Neural cell (in vitro differentiated cells): ENCODE results near the gene TMPRSS3. TPM values are rescaled to one million over a fixed set of nuclear protein-coding genes. Genes with fewer than 3 reads are reported as not detected.

ENCODE experiments used
- H2AFZ ChIP-seq: fragments of 200-600, 300-800 bp; sonication (generic), shearing (Covaris generic); 2 replicates; pipeline ENCODE4 v1.6.0; 2014; ENCODE audit warnings: low read depth, mild to moderate bottlenecking, antibody characterized with exemption, low read length, moderate library complexity
- H3F3A ChIP-seq: fragments of 200-600 bp; shearing (Covaris generic); 2 replicates; pipeline ENCODE4 v1.6.1; 2016; ENCODE audit warnings: mild to moderate bottlenecking, moderate library complexity, mixed read lengths, antibody characterized with exemption, low read length; ENCODE audit not compliant: insufficient read depth, poor library complexity, severe bottlenecking
- H3K27ac ChIP-seq: fragments of 200-600, 300-800 bp; sonication (generic), shearing (Covaris generic); 2 replicates; pipeline ENCODE4 v1.5.1; 2014; ENCODE audit warnings: mild to moderate bottlenecking, low read length, moderate library complexity
- H3K27me3 ChIP-seq: fragments of 300-800, 200-600 bp; sonication (generic), shearing (Covaris generic); 2 replicates; pipeline ENCODE4 v1.6.0; 2014; ENCODE audit warnings: mild to moderate bottlenecking, low read depth, low read length, moderate library complexity; ENCODE audit not compliant: insufficient read depth
- H3K36me3 ChIP-seq: fragments of 300-800, 200-600 bp; sonication (generic), shearing (Covaris generic); 2 replicates; pipeline ENCODE4 v1.5.1; 2014; ENCODE audit warnings: mild to moderate bottlenecking, antibody characterized with exemption, low read length, moderate library complexity; ENCODE audit not compliant: insufficient read depth
- H3K4me2 ChIP-seq: fragments of 300-800, 200-600 bp; sonication (generic), shearing (Covaris generic); 2 replicates; pipeline ENCODE4 v1.6.0; 2014; ENCODE audit warnings: mild to moderate bottlenecking, low read length
- H3K4me3 ChIP-seq: fragments of 300-800, 200-600 bp; sonication (generic), shearing (Covaris generic); 2 replicates; pipeline ENCODE4 v1.5.1; 2014; ENCODE audit warnings: mild to moderate bottlenecking, low read length, moderate library complexity
- H3K79me2 ChIP-seq: fragments of 200-600 bp; shearing (Covaris generic); replicated peaks from 2 replicates; pipeline ENCODE4 v1.6.0; 2014; ENCODE audit warnings: mild to moderate bottlenecking, low read length, moderate library complexity; ENCODE audit not compliant: insufficient read depth
- H3K9ac ChIP-seq: fragments of 300-800, 200-600 bp; sonication (generic), shearing (Covaris generic); 2 replicates; pipeline ENCODE4 v1.6.1; 2016; ENCODE audit warnings: mild to moderate bottlenecking, low read length, mixed read lengths
- H3K9me2 ChIP-seq: fragments of 200-600 bp; shearing (Covaris generic); 2 replicates; pipeline ENCODE4 v1.6.1; 2016; ENCODE audit warnings: mild to moderate bottlenecking, low read length, mixed read lengths; ENCODE audit not compliant: insufficient read depth
- H3K9me3 ChIP-seq: fragments of 200-600, 300-800 bp; sonication (generic), shearing (Covaris generic); 2 replicates; pipeline ENCODE4 v1.6.1; 2016; ENCODE audit warnings: mild to moderate bottlenecking, mixed run types, low read length, moderate library complexity, mixed read lengths
- H4K20me1 ChIP-seq: fragments of 200-600 bp; shearing (Covaris generic); 2 replicates; pipeline ENCODE4 v1.6.1; 2016; ENCODE audit warnings: mild to moderate bottlenecking, mixed run types; ENCODE audit not compliant: insufficient read depth
- CTCF ChIP-seq: fragments of 450-650 bp; IDR thresholded peaks from 2 replicates; pipeline ENCODE4 v1.5.1; 2014; ENCODE audit warnings: antibody characterized with exemption, mild to moderate bottlenecking, moderate library complexity; ENCODE audit not compliant: poor library complexity, severe bottlenecking
- EP300 ChIP-seq: fragments of 450-650 bp; conservative IDR thresholded peaks from 2 replicates; pipeline ENCODE4 v1.6.1; 2014; ENCODE audit warnings: antibody characterized with exemption, mild to moderate bottlenecking, moderate library complexity; ENCODE audit not compliant: poor library complexity, severe bottlenecking
- EZH2 ChIP-seq: fragments of 200-600, 300-800 bp; shearing (Covaris generic), sonication (generic); IDR thresholded peaks from 2 replicates; pipeline ENCODE4 v1.6.1; 2014; ENCODE audit warnings: antibody characterized with exemption, low read length, borderline replicate concordance, mild to moderate bottlenecking; ENCODE audit not compliant: insufficient read depth, poor library complexity, severe bottlenecking
- MXI1 ChIP-seq: fragments of 450-650 bp; conservative IDR thresholded peaks from 2 replicates; pipeline ENCODE4 v1.6.1; 2014; ENCODE audit warnings: antibody characterized with exemption, mild to moderate bottlenecking; ENCODE audit not compliant: poor library complexity, severe bottlenecking
- POLR2AphosphoS5 ChIP-seq: IDR thresholded peaks from 2 replicates; pipeline ENCODE4 v1.6.1; 2012
- RAD21 ChIP-seq: fragments of 450-650 bp; conservative IDR thresholded peaks from 2 replicates; pipeline ENCODE4 v1.6.1; 2014; ENCODE audit warnings: antibody characterized with exemption, mild to moderate bottlenecking, moderate library complexity
- REST ChIP-seq: IDR thresholded peaks from 2 replicates; pipeline ENCODE4 v1.6.1; 2012; ENCODE audit warnings: borderline replicate concordance
- SMC3 ChIP-seq: fragments of 450-650 bp; conservative IDR thresholded peaks from 2 replicates; pipeline ENCODE4 v1.6.1; 2014; ENCODE audit warnings: antibody characterized with exemption, mild to moderate bottlenecking, moderate library complexity; ENCODE audit not compliant: poor library complexity
- TAF1 ChIP-seq: IDR thresholded peaks from 2 replicates; pipeline ENCODE4 v1.6.1; 2012; ENCODE audit warnings: low read depth
- polyA plus RNA-seq: library from polyadenylated mRNA; depleted of rRNA; stranded (reverse); fragments of >200 nt; gene quantifications from 2 replicates; pipeline ENCODE4 v1.2.3, GENCODE V29; 2014

TMPRSS3 gene
- polyA plus RNA-seq, 1 donor from 2014 or later = 0.12 TPM

GRCh38 chr21:42362700-42363099 is 33.2 kb downstream of the TMPRSS3 start:
- no peak overlapping the region for H2AFZ ChIP-seq
- TF ChIP-seq TAF1 = no peak
- no peak for TF ChIP-seq EZH2
- no peak for TF ChIP-seq SMC3
- TF ChIP-seq CTCF = no peak
- no peak for TF ChIP-seq MXI1
- no peak for TF ChIP-seq RAD21
- TF ChIP-seq EP300 = no peak
- no peak for TF ChIP-seq POLR2AphosphoS5
- no peak for TF ChIP-seq REST
- H4K20me1 ChIP-seq = no peaks in the 10 kb centered on the region
- no peaks in the 10 kb centered on the region for H3K36me3 ChIP-seq
- H3K27ac ChIP-seq = no peak overlapping the region
- no peak overlapping the region for H3K4me3 ChIP-seq
- no peak overlapping the region for H3K9ac ChIP-seq
- no peaks in the 10 kb centered on the region for H3F3A ChIP-seq
- H3K9me2 ChIP-seq = no peaks in the 10 kb centered on the region
- H3K4me2 ChIP-seq = no peak overlapping the region
- H3K9me3 ChIP-seq = no peaks in the 10 kb centered on the region
- H3K79me2 ChIP-seq = no peaks in the 10 kb centered on the region
- H3K27me3 ChIP-seq = no peaks in the 10 kb centered on the region

GRCh38 chr21:42362198-42362597 is 33.7 kb downstream of the TMPRSS3 start:
- H3K36me3 ChIP-seq = no peaks in the 10 kb centered on the region
- H3K9me2 ChIP-seq = no peaks in the 10 kb centered on the region
- H3K4me2 ChIP-seq = no peak overlapping the region
- no peaks in the 10 kb centered on the region for H3F3A ChIP-seq
- no peaks in the 10 kb centered on the region for H3K9me3 ChIP-seq
- H3K27ac ChIP-seq = no peak overlapping the region
- no peak overlapping the region for H3K4me3 ChIP-seq
- no peaks in the 10 kb centered on the region for H3K27me3 ChIP-seq
- no peak for TF ChIP-seq RAD21
- TF ChIP-seq EP300 = no peak
- no peak for TF ChIP-seq POLR2AphosphoS5
- no peak for TF ChIP-seq SMC3
- no peak for TF ChIP-seq EZH2
- no peak for TF ChIP-seq TAF1
- no peak for TF ChIP-seq REST
- TF ChIP-seq MXI1 = no peak
- no peak overlapping the region for H3K9ac ChIP-seq
- H4K20me1 ChIP-seq = no peaks in the 10 kb centered on the region
- no peak overlapping the region for H2AFZ ChIP-seq
- H3K79me2 ChIP-seq = no peaks in the 10 kb centered on the region
